PC-3 (cell line): Measurements from ENCODE around the gene DOCK10.

Experiments
- CTCF ChIP-seq: fragments of 300-600 bp; sonication (generic); conservative IDR thresholded peaks from 2 replicates; pipeline ENCODE4 v1.5.1; 2017; ENCODE audit warnings: antibody characterized with exemption, low read depth, mild to moderate bottlenecking, low read length
- EZH2 ChIP-seq: fragments of 300-600 bp; sonication (generic); IDR thresholded peaks from one replicate; pipeline ENCODE4 v1.6.1; 2017; ENCODE audit warnings: antibody characterized with exemption, mild to moderate bottlenecking, low read length; ENCODE audit not compliant: unreplicated experiment
- EZH2phosphoT487 ChIP-seq: fragments of 300-600 bp; sonication (generic); IDR thresholded peaks from 2 replicates; pipeline ENCODE4 v1.6.1; 2018; ENCODE audit warnings: mild to moderate bottlenecking, antibody characterized with exemption, low read length, borderline replicate concordance

- TF ChIP-seq CTCF: no peak
- TF ChIP-seq EZH2phosphoT487: no peak
- TF ChIP-seq EZH2: no peak
Measured at GRCh38 chr2:225036431-225036830, 5.8 kb downstream of the DOCK10 start.
